ENCODE results near the gene HPCAL1. TPM values are rescaled to one million over a fixed set of nuclear protein-coding genes. Genes with fewer than 3 reads are reported as not detected.

The HPCAL1 gene
- polyA plus RNA-seq, 3 donors: 82.1 to 99.5 (median 98.0) TPM

GRCh38 chr2:10325278-10326145, 22.8 kb downstream of the HPCAL1 start:
- H3K27ac ChIP-seq (ENCODE audit: low read depth in 1 of 2, low read length in 2 of 2): peak overlapping the region in 1 of 2 donors; percentile 31
- no peak overlapping the region for H3K4me3 ChIP-seq (replicated peaks in 1 of 3; ENCODE audit: low read depth in 2 of 3, low read length in 3 of 3)
- Mint-ChIP-seq H3K4me1 (peaks cover 63% of the 10 kb centered on the region), H3K4me3 (no peak overlapping the region), H3K27ac (peak overlapping the region in 5 of 7 donors; percentile 1 to 63 (median 25)), H3K9me3 (peaks cover 0 to 2% (median 0%) of the 10 kb centered on the region in 7 donors), H3K36me3 (peaks cover 35 to 38% of the 10 kb centered on the region in 2 donors), H3K27me3 (ENCODE audit: low read depth in 3 of 3) (peaks cover 0 to 2% (median 0%) of the 10 kb centered on the region in 3 donors)
- no peak overlapping the region for H3K4me2 ChIP-seq (replicated peaks; ENCODE audit: extremely low read depth, low read length, poor library complexity, severe bottlenecking)
- H3K9ac ChIP-seq (ENCODE audit: insufficient read depth, low read length, poor library complexity, severe bottlenecking): no peak overlapping the region
- H3K4me1 ChIP-seq (ENCODE audit: control insufficient read depth in 1 of 2, insufficient read depth in 2 of 2, low read length in 2 of 2): peaks cover 23 to 44% of the 10 kb centered on the region in 2 donors
- H2AFZ ChIP-seq (ENCODE audit: insufficient read depth, low read depth, low read length, poor library complexity, severe bottlenecking): no peak overlapping the region
- no peaks in the 10 kb centered on the region for H3K9me3 ChIP-seq (replicated peaks in 1 of 2; ENCODE audit: control insufficient read depth in 1 of 2, insufficient read depth in 1 of 2, low read length in 2 of 2)
- intact Hi-C loops (cut with micrococcal nuclease): no loop called here
- DNase-seq: no peak
- H3K36me3 ChIP-seq (replicated peaks in 1 of 2; ENCODE audit: control insufficient read depth in 1 of 2, insufficient read depth in 2 of 2, low read length in 2 of 2): peaks cover 0 to 16% of the 10 kb centered on the region in 2 donors
- H3K79me2 ChIP-seq (ENCODE audit: insufficient read depth, low read length): peaks cover 100% of the 10 kb centered on the region
- TF ChIP-seq, protein P1, sequence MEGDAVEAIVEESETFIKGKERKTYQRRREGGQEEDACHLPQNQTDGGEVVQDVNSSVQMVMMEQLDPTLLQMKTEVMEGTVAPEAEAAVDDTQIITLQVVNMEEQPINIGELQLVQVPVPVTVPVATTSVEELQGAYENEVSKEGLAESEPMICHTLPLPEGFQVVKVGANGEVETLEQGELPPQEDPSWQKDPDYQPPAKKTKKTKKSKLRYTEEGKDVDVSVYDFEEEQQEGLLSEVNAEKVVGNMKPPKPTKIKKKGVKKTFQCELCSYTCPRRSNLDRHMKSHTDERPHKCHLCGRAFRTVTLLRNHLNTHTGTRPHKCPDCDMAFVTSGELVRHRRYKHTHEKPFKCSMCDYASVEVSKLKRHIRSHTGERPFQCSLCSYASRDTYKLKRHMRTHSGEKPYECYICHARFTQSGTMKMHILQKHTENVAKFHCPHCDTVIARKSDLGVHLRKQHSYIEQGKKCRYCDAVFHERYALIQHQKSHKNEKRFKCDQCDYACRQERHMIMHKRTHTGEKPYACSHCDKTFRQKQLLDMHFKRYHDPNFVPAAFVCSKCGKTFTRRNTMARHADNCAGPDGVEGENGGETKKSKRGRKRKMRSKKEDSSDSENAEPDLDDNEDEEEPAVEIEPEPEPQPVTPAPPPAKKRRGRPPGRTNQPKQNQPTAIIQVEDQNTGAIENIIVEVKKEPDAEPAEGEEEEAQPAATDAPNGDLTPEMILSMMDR (IDR thresholded peaks at IDR 0.05): no peak
- H3K27me3 ChIP-seq (ENCODE audit: control insufficient read depth in 2 of 2, insufficient read depth in 2 of 2, low read length in 2 of 2): no peaks in the 10 kb centered on the region
- WGBS (ENCODE audit: insufficient coverage): 61% methylated on average over 16 of the region's 17 CpGs
- H4K20me1 ChIP-seq (ENCODE audit: insufficient read depth, low read length): peaks cover 100% of the 10 kb centered on the region

GRCh38 chr2:10326151-10326616, 23.5 kb downstream of the HPCAL1 start:
- no peak overlapping the region for H3K4me3 ChIP-seq (replicated peaks in 1 of 3; ENCODE audit: low read depth in 2 of 3, low read length in 3 of 3)
- peak overlapping the region in 4 of 7 donors; percentile 13 to 63 (median 36) for H3K27ac Mint-ChIP-seq
- H3K9me3 Mint-ChIP-seq: peaks cover 0 to 2% (median 0%) of the 10 kb centered on the region in 7 donors
- H3K4me1 ChIP-seq (ENCODE audit: control insufficient read depth in 1 of 2, insufficient read depth in 2 of 2, low read length in 2 of 2): peaks cover 29 to 51% of the 10 kb centered on the region in 2 donors
- WGBS (ENCODE audit: insufficient coverage): 94% methylated on average over 7 of the region's 7 CpGs
- H4K20me1 ChIP-seq (ENCODE audit: insufficient read depth, low read length): peaks cover 99% of the 10 kb centered on the region
- no peaks in the 10 kb centered on the region for H3K9me3 ChIP-seq (replicated peaks in 1 of 2; ENCODE audit: control insufficient read depth in 1 of 2, insufficient read depth in 1 of 2, low read length in 2 of 2)
- peaks cover 0 to 16% of the 10 kb centered on the region in 2 donors for H3K36me3 ChIP-seq (replicated peaks in 1 of 2; ENCODE audit: control insufficient read depth in 1 of 2, insufficient read depth in 2 of 2, low read length in 2 of 2)
- DNase-seq: no peak
- H3K27me3 ChIP-seq (ENCODE audit: control insufficient read depth in 2 of 2, insufficient read depth in 2 of 2, low read length in 2 of 2): no peaks in the 10 kb centered on the region
- H3K4me1 Mint-ChIP-seq: peaks cover 70% of the 10 kb centered on the region
- H2AFZ ChIP-seq (ENCODE audit: insufficient read depth, low read depth, low read length, poor library complexity, severe bottlenecking): no peak overlapping the region
- TF ChIP-seq, protein P1 (IDR thresholded peaks at IDR 0.05): no peak
- H3K4me2 ChIP-seq (replicated peaks; ENCODE audit: extremely low read depth, low read length, poor library complexity, severe bottlenecking): no peak overlapping the region
- peak overlapping the region in 1 of 2 donors; percentile 31 for H3K27ac ChIP-seq (ENCODE audit: low read depth in 1 of 2, low read length in 2 of 2)
- H3K4me3 Mint-ChIP-seq: no peak overlapping the region
- peaks cover 35 to 36% of the 10 kb centered on the region in 2 donors for H3K36me3 Mint-ChIP-seq
- peaks cover 97% of the 10 kb centered on the region for H3K79me2 ChIP-seq (ENCODE audit: insufficient read depth, low read length)
- H3K9ac ChIP-seq (ENCODE audit: insufficient read depth, low read length, poor library complexity, severe bottlenecking): no peak overlapping the region
- intact Hi-C loops (cut with micrococcal nuclease): no loop called here
- H3K27me3 Mint-ChIP-seq (ENCODE audit: low read depth in 3 of 3): peaks cover 0 to 2% (median 1%) of the 10 kb centered on the region in 3 donors
